ENCODE measurements around the gene G3BP1. TPM values are rescaled to one million over a fixed set of nuclear protein-coding genes. Genes with fewer than 3 reads are reported as not detected.

The G3BP1 gene
- total RNA-seq, 1 experiment from 2014 or later: 400 TPM

DNA sequence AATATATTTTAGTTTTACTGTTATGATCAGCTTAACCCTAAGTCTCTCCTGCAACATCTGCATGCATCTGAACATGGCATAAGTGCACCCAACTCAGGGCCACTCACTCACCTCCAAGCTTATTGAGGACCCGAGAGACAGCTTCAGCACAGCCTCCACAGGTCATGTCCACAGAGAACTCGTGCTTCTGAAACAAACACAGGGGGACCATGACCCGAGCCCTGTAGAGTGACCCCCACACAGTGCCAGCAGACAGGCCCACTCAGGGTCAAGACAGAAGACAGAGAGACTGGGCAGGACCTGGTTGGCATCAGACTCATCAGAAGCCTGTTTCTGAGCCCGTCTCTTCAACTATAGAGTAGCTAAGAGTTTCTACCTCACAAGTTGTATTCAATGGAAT lies 20.2 kb upstream of the G3BP1 start:
- ChIA-PET CTCF (interaction anchor here (1.0 to 1.6 kb wide), 2 partner anchors 11 to 228 kb away, joined by 3 to 6 read pairs; no protein-coding TSS in a partner anchor), POLR2A (interaction anchor here (0.7 kb wide), 1 partner anchor 140 kb away, joined by 3 read pairs; no protein-coding TSS in a partner anchor)
- ATAC-seq: no peak

More for the DNA sequence above, 20.2 kb upstream of the G3BP1 start:
- DNase-seq (ENCODE audit: low spot score): no peak
- H3K27me3 Mint-ChIP-seq (ENCODE audit: low read depth): no peaks in the 10 kb centered on the region
- TF ChIP-seq RELA (CRISPR knock-in tag; IDR thresholded peaks at IDR 0.05; ENCODE audit: borderline replicate concordance) (no peak), ATF1 (CRISPR knock-in tag; IDR thresholded peaks at IDR 0.05) (no peak), NR3C1 (CRISPR knock-in tag; conservative IDR thresholded peaks at IDR 0.05; ENCODE audit: low read depth) (no peak), NR2C2 (CRISPR knock-in tag; IDR thresholded peaks at IDR 0.05) (no peak), ZNF232 (CRISPR knock-in tag; IDR thresholded peaks at IDR 0.05) (no peak), ZNF121 (CRISPR knock-in tag; IDR thresholded peaks at IDR 0.05) (no peak), GTF2I (CRISPR knock-in tag; conservative IDR thresholded peaks at IDR 0.05) (no peak), TEAD4 (CRISPR knock-in tag; IDR thresholded peaks at IDR 0.05) (no peak), SMAD4 (CRISPR knock-in tag; IDR thresholded peaks at IDR 0.05) (no peak), FOXK1 (CRISPR knock-in tag; IDR thresholded peaks at IDR 0.05) (no peak), CBFB (CRISPR knock-in tag; IDR thresholded peaks at IDR 0.05; ENCODE audit: low read depth) (no peak)
- TF ChIP-seq, protein P1, sequence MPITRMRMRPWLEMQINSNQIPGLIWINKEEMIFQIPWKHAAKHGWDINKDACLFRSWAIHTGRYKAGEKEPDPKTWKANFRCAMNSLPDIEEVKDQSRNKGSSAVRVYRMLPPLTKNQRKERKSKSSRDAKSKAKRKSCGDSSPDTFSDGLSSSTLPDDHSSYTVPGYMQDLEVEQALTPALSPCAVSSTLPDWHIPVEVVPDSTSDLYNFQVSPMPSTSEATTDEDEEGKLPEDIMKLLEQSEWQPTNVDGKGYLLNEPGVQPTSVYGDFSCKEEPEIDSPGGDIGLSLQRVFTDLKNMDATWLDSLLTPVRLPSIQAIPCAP (CRISPR knock-in tag; IDR thresholded peaks at IDR 0.05): no peak
- TF ChIP-seq, protein P2, sequence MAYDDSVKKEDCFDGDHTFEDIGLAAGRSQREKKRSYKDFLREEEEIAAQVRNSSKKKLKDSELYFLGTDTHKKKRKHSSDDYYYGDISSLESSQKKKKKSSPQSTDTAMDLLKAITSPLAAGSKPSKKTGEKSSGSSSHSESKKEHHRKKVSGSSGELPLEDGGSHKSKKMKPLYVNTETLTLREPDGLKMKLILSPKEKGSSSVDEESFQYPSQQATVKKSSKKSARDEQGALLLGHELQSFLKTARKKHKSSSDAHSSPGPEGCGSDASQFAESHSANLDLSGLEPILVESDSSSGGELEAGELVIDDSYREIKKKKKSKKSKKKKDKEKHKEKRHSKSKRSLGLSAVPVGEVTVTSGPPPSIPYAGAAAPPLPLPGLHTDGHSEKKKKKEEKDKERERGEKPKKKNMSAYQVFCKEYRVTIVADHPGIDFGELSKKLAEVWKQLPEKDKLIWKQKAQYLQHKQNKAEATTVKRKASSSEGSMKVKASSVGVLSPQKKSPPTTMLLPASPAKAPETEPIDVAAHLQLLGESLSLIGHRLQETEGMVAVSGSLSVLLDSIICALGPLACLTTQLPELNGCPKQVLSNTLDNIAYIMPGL (CRISPR knock-in tag; IDR thresholded peaks at IDR 0.05): no peak
- TF ChIP-seq, protein P3, sequence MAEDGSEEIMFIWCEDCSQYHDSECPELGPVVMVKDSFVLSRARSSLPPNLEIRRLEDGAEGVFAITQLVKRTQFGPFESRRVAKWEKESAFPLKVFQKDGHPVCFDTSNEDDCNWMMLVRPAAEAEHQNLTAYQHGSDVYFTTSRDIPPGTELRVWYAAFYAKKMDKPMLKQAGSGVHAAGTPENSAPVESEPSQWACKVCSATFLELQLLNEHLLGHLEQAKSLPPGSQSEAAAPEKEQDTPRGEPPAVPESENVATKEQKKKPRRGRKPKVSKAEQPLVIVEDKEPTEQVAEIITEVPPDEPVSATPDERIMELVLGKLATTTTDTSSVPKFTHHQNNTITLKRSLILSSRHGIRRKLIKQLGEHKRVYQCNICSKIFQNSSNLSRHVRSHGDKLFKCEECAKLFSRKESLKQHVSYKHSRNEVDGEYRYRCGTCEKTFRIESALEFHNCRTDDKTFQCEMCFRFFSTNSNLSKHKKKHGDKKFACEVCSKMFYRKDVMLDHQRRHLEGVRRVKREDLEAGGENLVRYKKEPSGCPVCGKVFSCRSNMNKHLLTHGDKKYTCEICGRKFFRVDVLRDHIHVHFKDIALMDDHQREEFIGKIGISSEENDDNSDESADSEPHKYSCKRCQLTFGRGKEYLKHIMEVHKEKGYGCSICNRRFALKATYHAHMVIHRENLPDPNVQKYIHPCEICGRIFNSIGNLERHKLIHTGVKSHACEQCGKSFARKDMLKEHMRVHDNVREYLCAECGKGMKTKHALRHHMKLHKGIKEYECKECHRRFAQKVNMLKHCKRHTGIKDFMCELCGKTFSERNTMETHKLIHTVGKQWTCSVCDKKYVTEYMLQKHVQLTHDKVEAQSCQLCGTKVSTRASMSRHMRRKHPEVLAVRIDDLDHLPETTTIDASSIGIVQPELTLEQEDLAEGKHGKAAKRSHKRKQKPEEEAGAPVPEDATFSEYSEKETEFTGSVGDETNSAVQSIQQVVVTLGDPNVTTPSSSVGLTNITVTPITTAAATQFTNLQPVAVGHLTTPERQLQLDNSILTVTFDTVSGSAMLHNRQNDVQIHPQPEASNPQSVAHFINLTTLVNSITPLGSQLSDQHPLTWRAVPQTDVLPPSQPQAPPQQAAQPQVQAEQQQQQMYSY (CRISPR knock-in tag; IDR thresholded peaks at IDR 0.05): no peak
- TF ChIP-seq, protein P4, sequence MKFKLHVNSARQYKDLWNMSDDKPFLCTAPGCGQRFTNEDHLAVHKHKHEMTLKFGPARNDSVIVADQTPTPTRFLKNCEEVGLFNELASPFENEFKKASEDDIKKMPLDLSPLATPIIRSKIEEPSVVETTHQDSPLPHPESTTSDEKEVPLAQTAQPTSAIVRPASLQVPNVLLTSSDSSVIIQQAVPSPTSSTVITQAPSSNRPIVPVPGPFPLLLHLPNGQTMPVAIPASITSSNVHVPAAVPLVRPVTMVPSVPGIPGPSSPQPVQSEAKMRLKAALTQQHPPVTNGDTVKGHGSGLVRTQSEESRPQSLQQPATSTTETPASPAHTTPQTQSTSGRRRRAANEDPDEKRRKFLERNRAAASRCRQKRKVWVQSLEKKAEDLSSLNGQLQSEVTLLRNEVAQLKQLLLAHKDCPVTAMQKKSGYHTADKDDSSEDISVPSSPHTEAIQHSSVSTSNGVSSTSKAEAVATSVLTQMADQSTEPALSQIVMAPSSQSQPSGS (CRISPR knock-in tag; IDR thresholded peaks at IDR 0.05; ENCODE audit: borderline replicate concordance, low read depth): no peak
- TF ChIP-seq, protein P5, sequence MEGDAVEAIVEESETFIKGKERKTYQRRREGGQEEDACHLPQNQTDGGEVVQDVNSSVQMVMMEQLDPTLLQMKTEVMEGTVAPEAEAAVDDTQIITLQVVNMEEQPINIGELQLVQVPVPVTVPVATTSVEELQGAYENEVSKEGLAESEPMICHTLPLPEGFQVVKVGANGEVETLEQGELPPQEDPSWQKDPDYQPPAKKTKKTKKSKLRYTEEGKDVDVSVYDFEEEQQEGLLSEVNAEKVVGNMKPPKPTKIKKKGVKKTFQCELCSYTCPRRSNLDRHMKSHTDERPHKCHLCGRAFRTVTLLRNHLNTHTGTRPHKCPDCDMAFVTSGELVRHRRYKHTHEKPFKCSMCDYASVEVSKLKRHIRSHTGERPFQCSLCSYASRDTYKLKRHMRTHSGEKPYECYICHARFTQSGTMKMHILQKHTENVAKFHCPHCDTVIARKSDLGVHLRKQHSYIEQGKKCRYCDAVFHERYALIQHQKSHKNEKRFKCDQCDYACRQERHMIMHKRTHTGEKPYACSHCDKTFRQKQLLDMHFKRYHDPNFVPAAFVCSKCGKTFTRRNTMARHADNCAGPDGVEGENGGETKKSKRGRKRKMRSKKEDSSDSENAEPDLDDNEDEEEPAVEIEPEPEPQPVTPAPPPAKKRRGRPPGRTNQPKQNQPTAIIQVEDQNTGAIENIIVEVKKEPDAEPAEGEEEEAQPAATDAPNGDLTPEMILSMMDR (IDR thresholded peaks at IDR 0.05): no peak
- TF ChIP-seq, protein P6, sequence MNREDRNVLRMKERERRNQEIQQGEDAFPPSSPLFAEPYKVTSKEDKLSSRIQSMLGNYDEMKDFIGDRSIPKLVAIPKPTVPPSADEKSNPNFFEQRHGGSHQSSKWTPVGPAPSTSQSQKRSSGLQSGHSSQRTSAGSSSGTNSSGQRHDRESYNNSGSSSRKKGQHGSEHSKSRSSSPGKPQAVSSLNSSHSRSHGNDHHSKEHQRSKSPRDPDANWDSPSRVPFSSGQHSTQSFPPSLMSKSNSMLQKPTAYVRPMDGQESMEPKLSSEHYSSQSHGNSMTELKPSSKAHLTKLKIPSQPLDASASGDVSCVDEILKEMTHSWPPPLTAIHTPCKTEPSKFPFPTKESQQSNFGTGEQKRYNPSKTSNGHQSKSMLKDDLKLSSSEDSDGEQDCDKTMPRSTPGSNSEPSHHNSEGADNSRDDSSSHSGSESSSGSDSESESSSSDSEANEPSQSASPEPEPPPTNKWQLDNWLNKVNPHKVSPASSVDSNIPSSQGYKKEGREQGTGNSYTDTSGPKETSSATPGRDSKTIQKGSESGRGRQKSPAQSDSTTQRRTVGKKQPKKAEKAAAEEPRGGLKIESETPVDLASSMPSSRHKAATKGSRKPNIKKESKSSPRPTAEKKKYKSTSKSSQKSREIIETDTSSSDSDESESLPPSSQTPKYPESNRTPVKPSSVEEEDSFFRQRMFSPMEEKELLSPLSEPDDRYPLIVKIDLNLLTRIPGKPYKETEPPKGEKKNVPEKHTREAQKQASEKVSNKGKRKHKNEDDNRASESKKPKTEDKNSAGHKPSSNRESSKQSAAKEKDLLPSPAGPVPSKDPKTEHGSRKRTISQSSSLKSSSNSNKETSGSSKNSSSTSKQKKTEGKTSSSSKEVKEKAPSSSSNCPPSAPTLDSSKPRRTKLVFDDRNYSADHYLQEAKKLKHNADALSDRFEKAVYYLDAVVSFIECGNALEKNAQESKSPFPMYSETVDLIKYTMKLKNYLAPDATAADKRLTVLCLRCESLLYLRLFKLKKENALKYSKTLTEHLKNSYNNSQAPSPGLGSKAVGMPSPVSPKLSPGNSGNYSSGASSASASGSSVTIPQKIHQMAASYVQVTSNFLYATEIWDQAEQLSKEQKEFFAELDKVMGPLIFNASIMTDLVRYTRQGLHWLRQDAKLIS (CRISPR knock-in tag; IDR thresholded peaks at IDR 0.05; ENCODE audit: borderline replicate concordance): no peak
- TF ChIP-seq, protein P7, sequence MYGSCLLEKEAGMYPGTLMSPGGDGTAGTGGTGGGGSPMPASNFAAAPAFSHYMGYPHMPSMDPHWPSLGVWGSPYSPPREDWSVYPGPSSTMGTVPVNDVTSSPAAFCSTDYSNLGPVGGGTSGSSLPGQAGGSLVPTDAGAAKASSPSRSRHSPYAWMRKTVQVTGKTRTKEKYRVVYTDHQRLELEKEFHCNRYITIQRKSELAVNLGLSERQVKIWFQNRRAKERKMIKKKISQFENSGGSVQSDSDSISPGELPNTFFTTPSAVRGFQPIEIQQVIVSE (CRISPR knock-in tag; IDR thresholded peaks at IDR 0.05; ENCODE audit: borderline replicate concordance): no peak
- TF ChIP-seq, protein P8, sequence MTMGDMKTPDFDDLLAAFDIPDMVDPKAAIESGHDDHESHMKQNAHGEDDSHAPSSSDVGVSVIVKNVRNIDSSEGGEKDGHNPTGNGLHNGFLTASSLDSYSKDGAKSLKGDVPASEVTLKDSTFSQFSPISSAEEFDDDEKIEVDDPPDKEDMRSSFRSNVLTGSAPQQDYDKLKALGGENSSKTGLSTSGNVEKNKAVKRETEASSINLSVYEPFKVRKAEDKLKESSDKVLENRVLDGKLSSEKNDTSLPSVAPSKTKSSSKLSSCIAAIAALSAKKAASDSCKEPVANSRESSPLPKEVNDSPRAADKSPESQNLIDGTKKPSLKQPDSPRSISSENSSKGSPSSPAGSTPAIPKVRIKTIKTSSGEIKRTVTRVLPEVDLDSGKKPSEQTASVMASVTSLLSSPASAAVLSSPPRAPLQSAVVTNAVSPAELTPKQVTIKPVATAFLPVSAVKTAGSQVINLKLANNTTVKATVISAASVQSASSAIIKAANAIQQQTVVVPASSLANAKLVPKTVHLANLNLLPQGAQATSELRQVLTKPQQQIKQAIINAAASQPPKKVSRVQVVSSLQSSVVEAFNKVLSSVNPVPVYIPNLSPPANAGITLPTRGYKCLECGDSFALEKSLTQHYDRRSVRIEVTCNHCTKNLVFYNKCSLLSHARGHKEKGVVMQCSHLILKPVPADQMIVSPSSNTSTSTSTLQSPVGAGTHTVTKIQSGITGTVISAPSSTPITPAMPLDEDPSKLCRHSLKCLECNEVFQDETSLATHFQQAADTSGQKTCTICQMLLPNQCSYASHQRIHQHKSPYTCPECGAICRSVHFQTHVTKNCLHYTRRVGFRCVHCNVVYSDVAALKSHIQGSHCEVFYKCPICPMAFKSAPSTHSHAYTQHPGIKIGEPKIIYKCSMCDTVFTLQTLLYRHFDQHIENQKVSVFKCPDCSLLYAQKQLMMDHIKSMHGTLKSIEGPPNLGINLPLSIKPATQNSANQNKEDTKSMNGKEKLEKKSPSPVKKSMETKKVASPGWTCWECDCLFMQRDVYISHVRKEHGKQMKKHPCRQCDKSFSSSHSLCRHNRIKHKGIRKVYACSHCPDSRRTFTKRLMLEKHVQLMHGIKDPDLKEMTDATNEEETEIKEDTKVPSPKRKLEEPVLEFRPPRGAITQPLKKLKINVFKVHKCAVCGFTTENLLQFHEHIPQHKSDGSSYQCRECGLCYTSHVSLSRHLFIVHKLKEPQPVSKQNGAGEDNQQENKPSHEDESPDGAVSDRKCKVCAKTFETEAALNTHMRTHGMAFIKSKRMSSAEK (CRISPR knock-in tag; IDR thresholded peaks at IDR 0.05; ENCODE audit: borderline replicate concordance): no peak
- H3K4me3 Mint-ChIP-seq: no peak overlapping the region
- peaks cover 15% of the 10 kb centered on the region for H3K4me1 Mint-ChIP-seq
- 0 out of 2 replicates have a peak overlapping the region, but pooled peaks have one; percentile 45 for H3K27ac Mint-ChIP-seq
- H3K36me3 Mint-ChIP-seq: peaks cover 10% of the 10 kb centered on the region
- H3K9me3 Mint-ChIP-seq: no peaks in the 10 kb centered on the region

Data from WTC11 (cell line).